SJCRH30 (cell line): ENCODE data around the gene VDR. TPM values are rescaled to one million over a fixed set of nuclear protein-coding genes. Genes with fewer than 3 reads are reported as not detected.
A peak's percentile ranks its signal among the peaks of the same experiment; 100 is the strongest.

ENCODE experiments used
- DNase-seq, 2 experiments: peaks; one replicate each; pipeline ENCODE4 v3.0.0-alpha.2; 2015 to 2020
- H3K27ac ChIP-seq: fragments of 250-450 bp; sonication (Bioruptor Pico); 2 replicates; pipeline ENCODE4 v1.5.1; 2020; ENCODE audit warnings: mild to moderate bottlenecking, moderate library complexity
- H3K27me3 ChIP-seq: fragments of 250-450 bp; sonication (Bioruptor Pico); 2 replicates; pipeline ENCODE4 v1.5.1; 2020; ENCODE audit warnings: mild to moderate bottlenecking, moderate library complexity
- H3K36me3 ChIP-seq: fragments of 250-450 bp; sonication (Bioruptor Pico); 2 replicates; pipeline ENCODE4 v1.5.1; 2020; ENCODE audit warnings: mild to moderate bottlenecking, moderate library complexity
- H3K4me1 ChIP-seq: fragments of 250-450 bp; sonication (Bioruptor Pico); 2 replicates; pipeline ENCODE4 v1.5.1; 2020; ENCODE audit warnings: mild to moderate bottlenecking, moderate library complexity
- H3K4me3 ChIP-seq: fragments of 250-450 bp; sonication (Bioruptor Pico); 2 replicates; pipeline ENCODE4 v1.5.1; 2020; ENCODE audit warnings: mild to moderate bottlenecking, moderate library complexity
- H3K9me3 ChIP-seq: fragments of 250-450 bp; sonication (Bioruptor Pico); replicated peaks from 2 replicates; pipeline ENCODE4 v1.5.1; 2020; ENCODE audit warnings: mild to moderate bottlenecking, moderate library complexity
- total RNA-seq: library from RNA; depleted of rRNA; stranded (reverse); fragments of >200 nt; shearing (Covaris generic); gene quantifications from 2 replicates; pipeline ENCODE4 v1.2.3, GENCODE V29; 2014; rRNA removed

The VDR gene
- total RNA-seq, result 0.10 TPM in 1 of 2 replicates, not detected in the other

DNA sequence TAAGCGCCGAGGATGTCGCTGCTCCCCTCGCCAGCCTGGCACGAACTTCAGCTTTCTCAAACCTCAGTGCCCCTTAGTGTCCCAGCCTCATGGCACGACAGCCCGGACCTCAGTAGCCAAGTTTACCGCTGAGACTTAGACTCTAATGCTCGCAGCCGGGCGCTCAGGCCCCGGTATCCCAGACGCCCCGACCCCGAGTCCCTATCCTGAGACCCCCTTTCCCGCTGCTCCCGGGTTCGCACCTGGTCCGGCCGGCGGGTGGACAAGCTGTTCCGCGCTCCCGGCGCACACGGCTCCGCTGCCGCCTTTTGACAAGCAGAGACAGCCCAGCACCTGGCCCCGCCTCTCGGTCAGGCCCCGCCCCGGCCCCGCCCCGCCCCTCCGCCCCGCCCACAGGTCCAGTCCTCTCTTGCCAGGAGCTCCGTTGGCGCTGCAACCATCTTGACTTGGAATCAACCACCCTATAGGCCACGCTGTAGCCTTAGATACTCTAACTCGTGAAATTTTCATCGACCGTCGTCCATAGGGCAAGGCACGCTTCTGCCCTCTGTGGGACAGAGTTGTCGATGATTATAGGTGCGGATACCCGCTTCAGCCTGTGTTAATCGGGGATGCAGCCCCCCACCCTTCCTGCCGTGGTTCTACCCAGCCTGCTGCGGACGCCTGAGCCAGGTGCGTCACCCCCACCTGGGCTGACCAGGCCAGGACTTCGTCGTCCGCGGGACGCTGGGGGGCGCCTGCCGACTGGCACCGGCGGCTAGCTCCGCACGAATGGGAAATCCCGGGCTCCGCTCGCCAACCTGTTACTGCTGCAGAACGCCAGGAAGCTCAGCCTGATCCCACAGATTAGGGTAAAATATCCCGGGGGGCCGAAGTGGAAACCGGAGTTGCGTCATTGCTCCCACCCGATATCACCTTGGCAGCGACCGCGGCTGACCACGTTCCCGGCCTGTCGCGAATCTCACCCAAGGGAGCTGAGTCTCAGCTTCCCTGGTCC lies at the start of gene VDR:
Gene VDR, minus strand, starts transcription at position 282 of the 997 bp plus-strand sequence. CDS start 25,881 bp downstream, outside the sequence.
- peaks cover 10% of the 10 kb centered on the region for H3K27me3 ChIP-seq
- DNase-seq, result no peak
- no peaks in the 10 kb centered on the region for H3K36me3 ChIP-seq
- H3K9me3 ChIP-seq, result no peaks in the 10 kb centered on the region
- H3K4me1 ChIP-seq, result no peaks in the 10 kb centered on the region
- no peak within 1 kb of the TSS for H3K4me3 ChIP-seq
- no peak within 1 kb of the TSS for H3K27ac ChIP-seq

DNA sequence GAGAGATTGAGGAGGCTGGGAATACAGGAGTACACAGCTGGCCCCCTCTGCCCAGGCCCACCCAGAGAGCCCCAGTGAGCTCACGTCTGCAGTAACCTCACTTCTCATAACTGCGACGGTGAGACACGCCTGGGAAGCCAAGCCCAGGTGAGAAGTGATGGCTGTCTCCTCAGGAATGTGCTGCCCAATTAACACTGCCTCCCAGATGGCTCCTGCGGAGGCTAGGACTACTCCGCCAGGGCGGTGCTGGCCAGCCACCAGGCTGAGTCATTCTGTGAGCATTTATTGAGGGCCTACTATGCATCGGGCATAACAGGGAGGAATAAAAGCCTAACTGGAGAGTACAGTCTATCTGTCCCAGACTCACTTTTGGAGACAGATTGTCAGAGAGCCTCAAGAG lies 49.3 kb upstream of the VDR start:
- DNase-seq, result no peak
- peaks cover 16% of the 10 kb centered on the region for H3K27me3 ChIP-seq
- no peaks in the 10 kb centered on the region for H3K9me3 ChIP-seq
- no peaks in the 10 kb centered on the region for H3K36me3 ChIP-seq
- H3K4me1 ChIP-seq, result peaks cover 3% of the 10 kb centered on the region; the same call in 1 of the 2 replicates
- no peak overlapping the region for H3K27ac ChIP-seq
- no peak overlapping the region for H3K4me3 ChIP-seq

DNA sequence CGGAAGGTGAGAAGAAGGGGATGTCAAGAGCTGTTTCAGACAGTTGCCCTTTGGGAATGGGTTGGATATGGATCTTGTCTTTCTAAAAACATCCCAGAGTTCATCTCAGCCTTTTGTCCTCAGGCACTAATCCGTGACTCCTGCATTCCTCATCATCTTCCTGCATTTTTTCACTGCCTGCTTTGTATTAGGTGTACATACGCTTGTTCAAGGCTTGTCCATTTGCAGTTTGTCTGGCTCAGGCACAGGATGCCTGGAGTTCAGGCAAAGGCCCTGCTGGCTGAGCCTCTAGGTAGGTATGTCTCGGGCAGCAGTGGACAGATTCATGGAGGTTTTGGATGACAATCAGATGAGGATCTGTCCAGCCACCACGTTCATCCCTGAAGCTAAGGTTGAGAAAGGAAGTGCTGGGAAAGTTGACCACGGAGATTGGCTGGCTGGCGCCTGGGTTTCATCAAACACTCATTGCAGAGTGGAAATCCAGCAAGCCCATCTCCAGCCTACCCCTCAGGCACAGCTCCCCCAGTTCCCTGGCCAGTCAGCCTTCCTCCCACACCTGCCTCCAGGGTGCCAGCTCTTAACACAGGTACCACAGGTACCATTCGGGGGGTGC lies 46.2 kb upstream of the VDR start:
- Histone ChIP-seq H3K9me3 (no peaks in the 10 kb centered on the region), H3K27me3 (peaks cover 19% of the 10 kb centered on the region), H3K4me3 (no peak overlapping the region), H3K36me3 (no peaks in the 10 kb centered on the region), H3K27ac (no peak overlapping the region), H3K4me1 (peaks cover 14% of the 10 kb centered on the region; the same call in 1 of the 2 replicates)
- DNase-seq, result no peak

DNA sequence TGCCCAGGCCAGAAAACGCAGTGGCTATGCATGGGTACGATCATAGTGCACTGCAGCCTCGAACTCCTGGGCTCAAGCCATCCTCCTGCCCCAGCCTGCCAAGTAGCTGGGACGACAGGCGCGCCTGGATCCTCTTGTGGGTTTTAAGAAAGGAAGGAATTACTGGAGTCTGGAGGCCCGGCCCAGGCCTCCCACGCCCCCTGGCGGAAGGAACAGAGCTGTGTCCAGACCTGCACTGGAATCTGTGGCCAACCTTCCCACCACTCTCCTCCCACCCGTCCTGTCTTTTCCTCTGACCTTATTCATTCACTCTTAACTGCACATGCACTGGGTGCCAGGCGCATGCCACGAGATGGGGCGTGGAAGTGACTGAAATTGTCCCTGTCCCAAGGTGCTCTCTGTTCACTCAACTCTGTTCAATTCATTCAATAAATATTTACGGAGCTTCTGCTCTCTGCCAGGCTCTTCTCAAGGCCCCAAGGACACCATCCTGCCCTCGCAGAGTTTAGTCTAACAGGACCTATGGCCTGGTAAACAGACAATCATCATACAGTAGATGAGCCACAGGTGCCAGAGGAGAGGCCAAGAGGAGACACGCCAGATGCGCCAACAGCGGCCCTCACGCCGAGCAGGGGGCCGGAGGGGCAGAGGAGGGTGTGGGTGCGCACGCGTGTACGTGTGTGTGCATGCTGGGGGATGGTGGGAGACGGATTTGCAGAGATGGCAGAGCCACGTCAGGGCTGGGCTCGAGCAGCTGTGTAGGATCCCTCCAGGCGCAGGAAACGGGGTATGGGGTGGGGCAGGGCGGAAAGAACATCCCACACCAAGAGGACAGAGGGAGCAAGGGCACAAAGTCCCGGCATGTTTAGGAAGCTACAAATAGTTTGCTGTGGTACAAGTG lies 44.9 kb upstream of the VDR start:
- peaks cover 14% of the 10 kb centered on the region; the same call in 1 of the 2 replicates for H3K4me1 ChIP-seq
- no peak overlapping the region for H3K4me3 ChIP-seq
- H3K36me3 ChIP-seq, result no peaks in the 10 kb centered on the region
- no peaks in the 10 kb centered on the region for H3K9me3 ChIP-seq
- peak; percentile 83 to 91 for DNase-seq
- peaks cover 23% of the 10 kb centered on the region for H3K27me3 ChIP-seq
- no peak overlapping the region for H3K27ac ChIP-seq

DNA sequence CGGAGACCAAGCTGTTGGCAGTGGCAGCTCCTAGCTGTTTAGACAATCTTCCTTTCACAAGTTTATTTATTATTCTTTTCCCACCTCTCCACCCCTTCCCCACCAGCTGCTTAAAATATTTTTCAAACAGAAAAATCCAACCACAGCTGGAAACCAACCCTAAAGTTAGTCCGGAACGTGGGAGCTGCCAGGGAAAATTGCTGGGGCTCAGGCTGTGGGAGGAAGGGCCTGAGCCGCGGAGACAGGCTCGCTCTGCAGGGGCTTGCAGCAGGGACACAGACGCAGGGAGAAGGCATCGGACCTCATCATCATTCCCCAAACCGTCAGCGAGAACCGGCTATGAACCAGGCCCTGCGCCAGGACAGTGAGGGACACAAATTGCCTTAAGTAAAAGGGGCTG lies 42.5 kb upstream of the VDR start:
- H3K9me3 ChIP-seq, result no peaks in the 10 kb centered on the region
- H3K27ac ChIP-seq, result no peak overlapping the region
- DNase-seq, result peak in 1 of 2 experiments; percentile 53
- peaks cover 14% of the 10 kb centered on the region; the same call in 1 of the 2 replicates for H3K4me1 ChIP-seq
- peaks cover 11% of the 10 kb centered on the region; the same call in 1 of the 2 replicates for H3K27me3 ChIP-seq
- no peak overlapping the region for H3K4me3 ChIP-seq
- H3K36me3 ChIP-seq, result no peaks in the 10 kb centered on the region

DNA sequence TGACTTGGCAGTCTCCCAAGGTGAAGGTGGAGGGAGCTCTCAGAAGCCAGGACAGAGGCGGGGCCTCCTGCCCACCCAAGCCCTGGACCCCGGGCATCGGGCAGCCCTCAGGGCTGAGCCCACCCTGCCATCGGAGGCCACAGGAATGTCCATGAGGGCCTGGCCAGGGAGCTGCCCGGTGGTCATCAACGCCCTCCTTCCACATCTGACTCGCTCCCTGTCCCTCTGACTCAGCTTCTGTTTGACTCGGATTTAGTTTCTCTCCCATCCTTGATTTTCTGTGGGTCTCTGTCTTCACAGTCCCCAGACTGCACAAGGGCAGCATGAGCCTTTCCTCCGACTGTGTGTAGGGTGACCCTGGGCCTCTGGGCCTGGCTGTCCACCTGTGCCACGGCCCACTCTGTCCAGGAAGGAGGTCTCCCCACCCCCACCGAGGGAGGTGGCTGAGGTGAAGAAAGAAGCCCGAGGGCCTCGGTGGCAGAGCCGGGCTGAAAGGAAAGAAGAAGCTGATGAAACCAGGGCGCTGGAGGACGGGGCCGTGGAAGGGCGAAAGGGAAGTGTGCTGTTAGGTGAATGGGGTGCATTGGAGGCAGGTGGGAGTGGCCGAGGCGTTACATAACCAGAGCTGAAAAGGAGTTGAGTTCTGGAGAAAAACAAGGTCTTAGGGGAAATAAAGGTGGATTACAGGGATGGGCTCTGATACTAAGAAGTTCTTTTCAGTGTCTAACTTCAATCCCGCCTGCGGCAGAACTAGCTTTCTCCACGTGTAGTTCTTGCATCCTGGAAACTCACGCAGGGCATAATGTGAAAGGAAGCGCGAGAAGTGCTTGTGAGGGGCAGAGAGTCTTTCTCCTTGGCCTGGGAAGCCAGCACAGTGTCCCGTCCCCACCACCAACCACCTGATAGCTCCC lies 41.9 kb upstream of the VDR start:
- no peaks in the 10 kb centered on the region for H3K9me3 ChIP-seq
- DNase-seq, result peak in 1 of 2 experiments; percentile 33
- H3K36me3 ChIP-seq, result no peaks in the 10 kb centered on the region
- H3K27ac ChIP-seq, result no peak overlapping the region
- H3K27me3 ChIP-seq, result peaks cover 11% of the 10 kb centered on the region; the same call in 1 of the 2 replicates
- peaks cover 14% of the 10 kb centered on the region; the same call in 1 of the 2 replicates for H3K4me1 ChIP-seq
- H3K4me3 ChIP-seq, result peak overlapping the region; percentile 17; the same call in 1 of the 2 replicates

DNA sequence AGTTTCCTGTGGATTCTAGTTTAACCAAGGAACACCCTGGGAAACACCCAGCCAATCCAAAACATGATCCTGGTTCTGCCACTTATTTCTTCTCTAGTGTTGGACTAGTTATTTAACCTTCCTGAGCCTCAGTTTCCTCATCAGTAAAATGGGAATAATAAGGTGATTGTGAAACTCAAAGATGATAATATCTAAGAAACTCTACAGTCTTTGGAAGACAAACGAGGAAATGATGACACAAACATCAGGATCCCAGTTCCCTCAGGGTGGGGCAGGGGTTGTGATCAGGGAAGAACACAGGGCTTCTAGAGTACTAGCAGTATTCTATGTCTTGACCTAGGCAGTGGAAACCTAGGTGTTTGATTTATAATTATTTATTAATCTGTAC lies 40.5 kb upstream of the VDR start:
- H3K27me3 ChIP-seq, result peaks cover 11% of the 10 kb centered on the region; the same call in 1 of the 2 replicates
- H3K9me3 ChIP-seq, result no peaks in the 10 kb centered on the region

DNA sequence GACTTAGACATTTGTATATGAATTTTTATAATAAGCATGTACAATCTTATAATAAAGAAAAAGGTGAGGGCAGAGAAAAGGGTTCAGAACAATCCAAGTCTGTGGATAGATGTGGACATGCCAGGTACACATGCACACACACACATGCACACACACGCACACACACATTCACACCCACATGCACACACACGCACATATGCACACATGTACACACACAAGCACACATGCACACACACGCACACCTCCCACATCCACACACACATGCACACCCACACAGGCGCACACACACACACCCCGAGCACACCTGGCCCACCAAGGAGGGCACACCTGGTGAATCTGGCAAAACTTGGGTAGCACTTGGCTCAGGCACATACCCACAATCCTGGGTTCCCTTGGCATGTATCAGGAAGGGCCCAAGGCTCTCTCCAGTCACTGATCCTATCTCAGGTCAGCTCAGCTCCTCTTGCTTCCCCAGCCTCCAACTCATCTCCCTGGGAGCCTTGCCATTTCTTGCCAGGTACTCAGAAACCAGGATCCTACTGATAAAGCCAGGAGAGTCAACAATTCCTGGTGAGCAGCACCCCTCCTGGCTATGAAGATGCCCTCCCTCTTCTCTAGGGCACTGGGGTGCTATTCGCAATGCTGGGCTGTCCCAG lies 40.0 kb upstream of the VDR start:
- Histone ChIP-seq H3K4me3 (no peak overlapping the region), H3K27ac (no peak overlapping the region), H3K36me3 (no peaks in the 10 kb centered on the region), H3K9me3 (no peaks in the 10 kb centered on the region), H3K4me1 (peaks cover 11% of the 10 kb centered on the region; the same call in 1 of the 2 replicates), H3K27me3 (peaks cover 11% of the 10 kb centered on the region; the same call in 1 of the 2 replicates)
- DNase-seq, result no peak

More for the DNA sequence above, 40.5 kb upstream of the VDR start:
- H3K4me1 ChIP-seq, result peaks cover 11% of the 10 kb centered on the region; the same call in 1 of the 2 replicates
- no peaks in the 10 kb centered on the region for H3K36me3 ChIP-seq
- DNase-seq, result no peak
- H3K4me3 ChIP-seq, result no peak overlapping the region
- no peak overlapping the region for H3K27ac ChIP-seq

DNA sequence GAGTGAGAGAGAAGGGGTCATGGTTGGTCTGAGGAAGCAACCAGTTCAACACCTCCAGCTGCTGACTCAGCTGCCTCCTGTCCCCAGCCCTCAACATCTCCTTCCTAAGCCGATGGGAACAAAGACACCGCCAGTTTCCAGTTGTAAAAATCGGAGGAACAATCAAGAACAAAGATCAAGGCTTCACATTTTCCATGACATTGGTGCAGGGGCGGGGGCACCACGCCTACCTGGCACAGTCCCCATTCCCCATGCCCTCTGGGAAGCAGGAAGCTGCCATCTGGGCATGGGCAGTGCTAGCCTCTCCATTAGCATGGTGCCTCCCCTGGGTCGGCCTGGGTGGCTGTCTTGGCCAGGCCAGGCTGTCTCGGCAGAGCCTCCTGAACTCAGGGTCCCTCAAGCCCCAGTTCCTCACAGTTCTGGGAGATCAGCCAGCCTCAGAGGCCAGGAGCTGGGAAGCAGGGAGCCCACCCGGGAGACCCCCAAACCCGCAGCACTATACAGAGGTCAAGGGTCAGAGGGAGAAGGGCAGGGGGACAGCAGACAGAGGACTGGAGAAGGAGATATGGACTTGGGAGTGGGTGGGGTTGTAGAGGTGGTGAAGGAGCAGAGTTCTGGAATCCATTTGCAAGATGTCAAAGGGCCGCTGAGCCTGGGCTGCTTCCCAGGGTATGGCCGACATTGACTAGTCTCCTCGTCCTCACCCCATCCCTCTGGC lies 39.0 kb upstream of the VDR start:
- peaks cover 11% of the 10 kb centered on the region; the same call in 1 of the 2 replicates for H3K27me3 ChIP-seq
- no peak overlapping the region for H3K4me3 ChIP-seq
- no peaks in the 10 kb centered on the region for H3K36me3 ChIP-seq
- DNase-seq, result no peak
- H3K4me1 ChIP-seq, result peaks cover 11% of the 10 kb centered on the region; the same call in 1 of the 2 replicates
- H3K27ac ChIP-seq, result no peak overlapping the region
- no peaks in the 10 kb centered on the region for H3K9me3 ChIP-seq

DNA sequence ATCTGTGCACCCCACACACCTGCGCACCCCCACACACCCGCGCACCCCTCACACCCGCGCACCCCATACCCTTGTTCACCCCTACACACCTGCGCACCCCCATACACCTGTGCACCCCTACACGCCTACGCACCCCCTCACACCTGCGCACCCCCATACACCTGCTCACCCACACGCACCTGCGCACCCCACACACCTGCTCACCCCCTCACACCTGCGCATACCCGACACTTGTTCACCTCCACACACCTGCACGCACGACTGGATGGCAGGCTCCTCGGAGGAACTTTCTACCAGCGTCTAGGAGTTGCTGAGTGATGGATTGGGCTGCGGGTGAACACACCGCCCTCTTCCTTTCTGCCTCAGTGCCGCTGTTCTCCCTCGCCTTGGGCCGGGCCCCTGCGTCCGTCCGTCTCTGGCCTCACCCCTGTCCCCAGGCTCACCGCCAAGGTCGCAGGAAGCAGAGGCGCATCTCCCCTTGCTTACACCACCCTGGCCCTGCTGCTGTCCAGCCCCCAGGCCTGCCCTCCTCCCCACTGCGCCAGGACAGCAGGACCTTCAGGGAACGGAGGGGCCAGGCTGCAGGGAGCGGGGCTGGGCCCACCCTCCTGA lies 37.9 kb upstream of the VDR start:
- DNase-seq, result no peak
- Histone ChIP-seq H3K27me3 (peaks cover 11% of the 10 kb centered on the region; the same call in 1 of the 2 replicates), H3K4me3 (no peak overlapping the region), H3K4me1 (peaks cover 16% of the 10 kb centered on the region; the same call in 1 of the 2 replicates), H3K9me3 (no peaks in the 10 kb centered on the region), H3K27ac (no peak overlapping the region), H3K36me3 (no peaks in the 10 kb centered on the region)

DNA sequence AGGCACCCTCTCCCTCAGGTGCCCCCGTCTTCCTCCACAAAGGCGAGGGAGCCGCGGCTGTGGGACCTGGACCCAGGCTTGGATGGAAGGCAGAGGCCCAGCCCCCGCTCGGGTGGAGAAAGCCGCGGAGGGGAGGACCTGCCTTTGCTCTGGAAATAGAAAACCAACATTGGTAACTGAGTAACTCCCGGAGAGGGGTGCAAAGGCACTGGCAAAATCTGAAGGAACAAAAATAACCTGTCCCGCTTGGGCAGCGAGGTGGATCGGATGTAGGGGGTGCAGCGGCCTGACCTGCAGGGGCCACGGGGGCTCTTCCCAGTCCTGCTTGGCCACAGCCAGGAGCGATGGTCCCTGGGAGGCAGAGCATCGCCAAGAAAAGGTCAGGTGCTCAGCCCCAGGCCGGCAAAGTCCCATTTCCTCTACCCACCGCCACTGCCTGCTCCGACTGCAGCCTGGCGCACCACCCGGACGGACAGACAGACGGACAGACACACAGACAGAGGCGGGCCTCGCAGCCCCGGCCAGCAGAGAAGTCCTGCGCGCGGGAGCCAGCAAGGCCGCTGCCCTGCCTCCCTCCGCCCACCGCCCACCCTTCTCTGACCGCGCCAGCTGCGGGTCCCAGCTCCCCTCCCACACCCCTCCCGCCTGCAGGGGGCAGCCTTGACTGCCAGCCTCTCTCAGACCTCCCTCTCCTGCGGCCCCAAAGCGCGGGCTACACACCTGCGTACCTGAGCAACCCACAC lies 37.2 kb upstream of the VDR start:
- Histone ChIP-seq H3K36me3 (no peaks in the 10 kb centered on the region), H3K27me3 (peaks cover 5% of the 10 kb centered on the region; the same call in 1 of the 2 replicates), H3K4me3 (no peak overlapping the region), H3K4me1 (peaks cover 11% of the 10 kb centered on the region; the same call in 1 of the 2 replicates), H3K27ac (no peak overlapping the region), H3K9me3 (no peaks in the 10 kb centered on the region)
- DNase-seq, result no peak
